Renal cortex interstitium (tissue), 11 donors: ENCODE measurements around the gene TNF. TPM values are rescaled to one million over a fixed set of nuclear protein-coding genes. Genes with fewer than 3 reads are reported as not detected.
"Not testable (repeated sequence)": the region's sequence is repeated elsewhere in the genome, so short reads cannot be mapped to it uniquely, and the experiment has no call there.

Experiments used
- DNase-seq, 11 donors: peaks; one replicate each; pipeline ENCODE4 v3.0.0-alpha.2; 2013; ENCODE audit warnings: low read depth in 9 of 11, low spot score in 4 of 11; ENCODE audit errors: extremely low read depth in 1 of 11
- polyA plus RNA-seq, 3 donors: library from polyadenylated mRNA; unstranded; fragments of 120-200 nt; gene quantifications; one replicate each; pipeline ENCODE4 v1.2.1, GENCODE V29; 2013; ENCODE audit not compliant: insufficient read length in 3 of 3

The TNF gene
- polyA plus RNA-seq, 3 donors = 0.18 to 0.40 (median 0.24) TPM

- DNase-seq = peak in 1 of 11 donors; percentile 21
These were observed 6.3 kb downstream of the TNF start for GRCh38 chr6:31581434-31582229.

DNA sequence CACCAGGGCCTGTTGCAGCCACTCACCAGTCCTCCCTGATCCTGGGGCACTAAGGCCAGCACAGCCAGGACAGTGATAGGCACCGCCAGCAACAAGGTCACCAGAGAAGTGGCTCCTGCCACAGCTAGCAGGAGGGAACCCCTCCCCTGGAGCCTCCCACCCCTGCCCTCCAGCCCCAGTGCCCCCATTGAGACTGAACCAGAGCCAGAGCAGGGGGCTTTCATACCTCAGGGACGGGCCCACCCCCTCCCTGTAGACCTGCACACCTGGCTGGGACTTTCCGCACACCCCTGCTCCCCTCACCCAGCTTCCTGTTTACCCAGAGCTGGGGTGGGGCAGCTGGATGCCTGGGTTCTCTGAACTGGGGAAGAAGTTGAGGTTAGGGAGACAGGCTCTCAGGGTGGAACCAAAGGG lies 6.9 kb downstream of the TNF start, which contains the start of gene LTB:
Gene LTB (minus strand): TSS at position 195 of the 414 bp plus-strand sequence. CDS start 7 bp downstream, at position 188.
- DNase-seq = no peak

GRCh38 chr6:31585491-31585890 lies 10.1 kb downstream of the TNF start:
- DNase-seq = no peak

GRCh38 chr6:31586008-31586407 lies 10.6 kb downstream of the TNF start, which contains the start of gene LST1:
Gene LST1, plus strand, starts transcription at chr6:31586277. Its CDS starts 1,023 bp downstream, at chr6:31587300.
- no peak for DNase-seq

- no peak for DNase-seq
These were observed 11.4 kb downstream of the TNF start for GRCh38 chr6:31586599-31587281.

GRCh38 chr6:31587791-31588777 lies 12.7 kb downstream of the TNF start:
- no peak for DNase-seq

- no peak for DNase-seq
These were observed 13.7 kb downstream of the TNF start for GRCh38 chr6:31588871-31589650.

DNA sequence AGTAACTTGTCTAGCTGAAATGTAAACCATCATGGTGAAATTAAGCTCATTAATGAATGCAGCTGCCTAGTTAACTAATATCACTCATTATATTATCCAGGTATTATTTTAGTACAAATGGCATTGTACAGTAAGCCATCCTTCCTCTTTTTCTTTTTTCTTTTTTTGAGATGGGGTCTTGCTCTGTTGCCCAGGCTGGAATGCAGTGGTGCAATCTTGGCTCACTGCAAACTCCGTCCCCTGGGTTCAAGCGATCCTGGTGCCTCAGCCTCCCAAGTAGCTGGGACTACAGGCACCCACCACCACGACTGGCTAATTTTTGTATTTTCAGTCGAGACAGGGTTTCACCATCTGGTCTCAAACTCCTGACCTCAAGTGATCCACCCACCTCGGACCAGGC lies 15.3 kb downstream of the TNF start:
- DNase-seq = not testable (repeated sequence)

DNA sequence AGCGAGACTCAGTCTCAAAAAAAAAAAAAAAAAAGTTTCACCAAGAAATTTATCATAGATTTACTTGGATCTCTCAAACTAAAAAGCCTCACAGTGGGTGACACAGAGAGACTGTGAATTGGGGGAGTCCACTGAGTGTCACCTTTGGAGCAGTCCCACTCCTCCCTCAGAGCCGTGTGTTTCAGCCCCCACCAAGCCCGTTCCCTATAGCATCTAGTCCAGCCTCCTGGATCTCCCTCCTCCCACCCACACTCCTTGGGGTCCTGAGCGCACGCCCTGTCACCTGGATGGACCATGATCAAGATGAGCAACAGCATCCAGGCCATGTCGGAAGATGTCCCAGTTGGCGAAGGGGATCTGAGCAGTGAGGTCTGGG lies 17.0 kb downstream of the TNF start:
- no peak for DNase-seq

- no peak for DNase-seq
These were observed 21.6 kb downstream of the TNF start for GRCh38 chr6:31597006-31597405.

- DNase-seq = no peak
These were observed 32.0 kb downstream of the TNF start for GRCh38 chr6:31607317-31607716.

- DNase-seq = no peak
These were observed 34.4 kb downstream of the TNF start for GRCh38 chr6:31609519-31610406.

DNA sequence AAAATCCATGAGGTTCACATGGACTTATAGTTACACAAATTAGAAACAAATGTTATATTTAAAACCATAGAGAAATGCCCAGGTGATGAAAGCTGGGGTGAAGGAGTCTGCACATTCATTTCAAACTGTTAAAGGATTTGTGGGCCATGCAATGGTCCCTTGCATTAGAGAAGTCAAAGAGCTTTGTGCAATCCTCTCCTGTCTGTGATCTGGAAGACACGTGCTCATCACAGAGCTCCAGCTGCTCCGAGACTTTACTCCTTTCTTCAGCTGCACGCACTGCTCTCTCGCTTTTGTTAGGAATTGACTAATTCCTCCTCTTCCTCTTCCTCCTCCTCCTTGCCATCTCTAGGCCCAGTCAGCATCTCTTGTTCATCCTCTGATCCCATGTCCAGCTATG lies 35.6 kb downstream of the TNF start:
- no peak for DNase-seq

GRCh38 chr6:31614075-31614619 lies 38.8 kb downstream of the TNF start:
- DNase-seq = no peak

DNA sequence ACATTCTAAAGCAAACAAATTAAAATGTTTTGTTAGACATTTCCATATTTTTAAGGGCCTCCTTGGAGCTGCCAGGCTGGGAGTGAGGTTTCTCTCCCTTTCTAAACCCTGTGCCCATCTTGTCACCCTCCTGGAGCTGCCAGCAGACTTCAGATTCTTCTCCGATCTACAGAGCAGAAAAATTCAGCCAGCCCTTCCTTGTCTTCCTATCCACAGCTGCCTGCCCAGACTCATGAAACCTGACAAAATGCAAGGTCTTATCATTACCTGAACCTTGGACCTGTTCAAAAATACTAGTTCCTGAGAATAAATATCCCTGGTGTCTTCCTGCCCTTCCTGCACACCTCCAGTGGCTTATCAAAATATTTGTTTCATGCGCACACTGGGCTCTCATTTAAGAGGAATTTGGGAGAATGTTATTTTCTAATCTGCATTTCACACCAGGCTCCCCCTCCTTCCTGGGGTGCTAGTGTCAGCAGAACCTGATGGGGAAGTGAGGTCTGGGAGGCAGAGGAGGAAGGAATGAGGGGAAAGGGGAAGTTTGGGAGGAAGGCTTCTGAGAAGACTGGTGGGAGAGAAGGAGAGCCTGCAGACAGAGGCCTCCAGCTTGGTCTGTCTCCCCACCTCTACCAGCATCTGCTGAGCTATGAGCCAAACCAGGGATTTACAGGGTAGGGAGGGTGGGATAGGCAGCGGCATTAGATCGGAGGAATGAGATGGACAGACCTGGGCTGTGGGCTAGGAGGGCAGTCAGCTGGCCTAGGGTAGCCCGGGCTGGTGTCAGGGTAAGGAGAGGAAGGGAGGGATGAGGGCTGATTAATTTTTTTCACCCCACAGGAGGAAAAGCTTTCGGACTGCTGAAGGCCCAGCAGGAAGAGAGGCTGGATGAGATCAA lies 39.6 kb downstream of the TNF start, which contains the start of gene AIF1:
Gene AIF1 (plus strand): TSS at position 551 of the 895 bp plus-strand sequence. CDS start 96 bp downstream, at position 647.
- no peak for DNase-seq

GRCh38 chr6:31615748-31616147 lies 40.4 kb downstream of the TNF start:
- DNase-seq = no peak
